HEK293T (cell line): Measurements from ENCODE around the gene IP6K3.

ENCODE experiments used
- FOXA1 ChIP-seq: fragments of 450-650 bp; IDR thresholded peaks from 2 replicates; pipeline ENCODE4 v1.6.1; 2016; ENCODE audit warnings: mild to moderate bottlenecking
- FOXK2 ChIP-seq: fragments of 450-650 bp; IDR thresholded peaks from 2 replicates; pipeline ENCODE4 v1.6.1; 2016; ENCODE audit warnings: mild to moderate bottlenecking
- FOXM1 ChIP-seq: fragments of 450-650 bp; IDR thresholded peaks from 2 replicates; pipeline ENCODE4 v1.6.1; 2017; ENCODE audit warnings: mild to moderate bottlenecking, borderline replicate concordance
- SUZ12 ChIP-seq: fragments of 450-650 bp; IDR thresholded peaks from 2 replicates; pipeline ENCODE4 v1.6.1; 2016; ENCODE audit warnings: mild to moderate bottlenecking
- TARDBP ChIP-seq: fragments of 450-650 bp; IDR thresholded peaks from 2 replicates; pipeline ENCODE4 v1.6.1; 2016

DNA sequence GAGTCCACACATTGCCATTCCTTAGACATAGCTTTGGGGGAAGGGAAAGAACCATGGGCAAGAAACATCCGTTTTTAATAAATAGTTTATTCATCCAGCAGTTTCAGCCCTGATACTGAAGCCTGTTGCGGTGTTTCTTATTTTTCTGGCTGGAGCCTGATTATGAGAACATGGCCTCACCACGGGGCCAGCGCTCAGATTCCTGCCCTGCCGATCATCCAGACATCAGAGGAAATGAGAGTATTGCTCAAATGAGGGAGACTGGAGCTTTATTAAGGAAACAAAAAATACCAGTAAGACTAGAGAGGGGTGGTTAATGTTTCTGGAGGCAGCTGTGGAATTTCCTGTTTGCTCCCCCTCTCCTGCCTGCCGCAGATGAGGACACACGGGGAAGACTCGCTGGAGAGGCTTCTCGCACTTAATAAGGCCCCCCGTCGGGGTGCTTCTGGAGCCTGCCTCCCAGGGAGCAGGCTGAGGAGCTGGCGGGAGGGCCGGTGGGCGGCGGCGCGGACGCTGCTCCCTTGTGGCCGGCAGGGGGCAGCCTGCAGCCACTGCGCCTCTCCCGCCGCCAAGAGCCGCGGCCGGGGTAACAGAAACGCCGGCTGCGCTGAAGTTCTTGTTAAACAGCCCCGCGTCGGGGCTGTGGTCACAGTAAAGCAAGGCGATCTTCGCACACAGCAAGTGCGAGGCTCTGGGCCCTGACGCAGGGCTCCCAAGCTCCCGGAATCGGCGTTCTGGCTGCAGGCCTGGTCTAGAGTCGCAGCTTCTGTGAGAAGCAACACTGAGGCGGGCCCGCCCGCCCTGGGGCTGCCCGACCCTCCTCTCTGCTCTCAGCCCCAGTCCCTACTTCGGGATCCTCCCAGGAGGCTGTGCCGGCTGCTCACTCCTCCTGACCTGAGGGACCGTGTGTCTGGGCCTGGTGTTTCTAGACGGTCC, 24.7 kb upstream of the IP6K3 start:
- TF ChIP-seq FOXK2 (no peak), FOXM1 (no peak), SUZ12 (no peak), FOXA1 (no peak), TARDBP (no peak)
